ENCODE results near the gene RGL2. TPM values are rescaled to one million over a fixed set of nuclear protein-coding genes. Genes with fewer than 3 reads are reported as not detected.

Gene RGL2
- polyA plus RNA-seq, 1 of the 3 experiments (the other 2 are of a cell fraction): 59.4 TPM

DNA sequence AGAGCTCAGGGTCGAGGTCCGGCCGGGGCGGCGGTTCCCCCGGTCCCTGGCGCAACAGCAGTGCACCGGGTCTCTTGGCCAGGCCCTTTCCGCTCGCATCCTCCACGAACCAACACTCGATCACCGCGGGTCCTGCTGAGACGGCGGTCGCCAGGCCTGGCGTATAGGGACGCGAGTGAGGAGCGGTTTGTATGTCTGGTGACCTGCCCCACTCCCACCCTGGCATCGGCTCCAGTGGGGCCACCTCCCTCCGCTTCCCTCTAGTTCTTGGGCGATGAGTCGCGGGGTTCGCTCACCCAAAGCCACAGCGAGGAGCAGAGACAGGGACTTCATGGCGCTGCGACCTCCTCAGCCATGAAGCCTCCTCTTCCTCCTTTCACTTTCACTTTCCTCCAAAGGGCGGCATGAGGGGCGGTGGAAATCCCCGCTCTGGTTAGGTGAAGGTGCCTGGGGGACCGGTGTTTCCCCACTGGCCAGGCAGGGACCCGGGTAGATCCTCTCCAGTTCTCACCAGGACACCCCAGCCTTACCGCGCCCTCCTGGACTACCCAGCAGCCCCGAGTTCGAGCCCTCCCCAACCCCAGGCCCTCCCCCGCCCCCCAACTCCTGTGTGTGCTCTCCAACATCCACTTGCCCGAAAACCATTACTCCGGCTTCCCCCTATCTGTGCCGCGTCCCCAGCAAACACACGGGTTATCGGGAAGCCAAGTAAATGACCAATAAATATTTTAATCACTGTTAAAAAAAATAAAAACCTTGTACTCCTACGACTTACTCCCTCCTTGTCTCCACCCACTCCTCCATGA lies 15.2 kb upstream of the RGL2 start, which contains the start of gene TAPBP (continued):
- TF ChIP-seq, protein P1, sequence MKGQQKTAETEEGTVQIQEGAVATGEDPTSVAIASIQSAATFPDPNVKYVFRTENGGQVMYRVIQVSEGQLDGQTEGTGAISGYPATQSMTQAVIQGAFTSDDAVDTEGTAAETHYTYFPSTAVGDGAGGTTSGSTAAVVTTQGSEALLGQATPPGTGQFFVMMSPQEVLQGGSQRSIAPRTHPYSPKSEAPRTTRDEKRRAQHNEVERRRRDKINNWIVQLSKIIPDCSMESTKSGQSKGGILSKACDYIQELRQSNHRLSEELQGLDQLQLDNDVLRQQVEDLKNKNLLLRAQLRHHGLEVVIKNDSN (IDR thresholded peaks at IDR 0.05; ENCODE audit: borderline replicate concordance, low read depth): no peak
- TF ChIP-seq POLR2AphosphoS5 (IDR thresholded peaks at IDR 0.05; ENCODE audit: low read depth, low read length): peak; percentile 47; the same call in 1 of the 2 replicates
- TF ChIP-seq MXI1 (IDR thresholded peaks at IDR 0.05; ENCODE audit: low read depth, low read length): 0 out of 2 replicates have a peak, but pooled peaks have one; percentile 5
- TF ChIP-seq RCOR1 (IDR thresholded peaks at IDR 0.05; ENCODE audit: low read length): no peak
- TF ChIP-seq YY1 (IDR thresholded peaks at IDR 0.05; ENCODE audit: low read depth): no peak; the same call in 1 of the 2 replicates

DNA sequence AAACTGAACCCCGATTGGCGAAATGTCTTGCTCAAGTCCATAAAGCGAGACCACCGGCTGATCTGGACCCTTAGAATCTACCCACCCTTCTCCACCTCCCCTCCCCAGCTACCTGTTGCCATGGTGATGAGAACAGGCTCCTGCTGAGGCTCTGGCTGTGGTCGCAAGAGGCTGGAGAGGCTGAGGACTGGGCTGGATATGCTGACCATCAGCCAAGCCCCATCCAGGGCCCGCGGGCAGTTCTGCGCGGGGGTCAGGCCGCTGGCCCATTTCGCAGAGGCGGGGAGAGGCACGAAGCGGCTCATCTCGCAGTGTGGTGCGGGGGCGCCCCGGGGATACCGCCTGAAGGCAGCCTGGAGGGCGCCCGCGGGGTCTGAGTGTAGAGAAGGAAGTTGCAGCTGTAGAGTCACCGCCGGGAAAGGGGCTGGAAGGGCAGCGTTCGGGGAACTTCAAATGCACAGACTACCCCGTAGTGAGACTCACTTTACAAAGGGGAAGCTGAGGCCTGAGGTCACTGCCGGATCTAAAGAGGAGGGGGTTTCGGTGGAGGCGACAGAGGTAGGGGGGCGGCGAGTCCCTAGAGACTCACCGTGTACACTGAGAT lies 14.5 kb upstream of the RGL2 start:
- H3F3A ChIP-seq (replicated peaks; ENCODE audit: insufficient read depth): peaks cover 10% of the 10 kb centered on the region
- no peaks in the 10 kb centered on the region for H3K9me3 ChIP-seq
- H3K36me3 ChIP-seq (replicated peaks in 1 of 2; ENCODE audit: control insufficient read depth in 1 of 2, insufficient read depth in 2 of 2, low read length in 1 of 2): peaks cover 0 to 24% of the 10 kb centered on the region in 2 experiments
- H3K4me3 ChIP-seq (ENCODE audit: low read depth in 2 of 2, low read length in 1 of 2): peak overlapping the region; percentile 76 to 94
- peak overlapping the region; percentile 100 for H3K4me2 ChIP-seq
- peaks cover under 1 to 24% of the 10 kb centered on the region in 2 experiments; a peak in 1 of 4 replicates for H3K4me1 ChIP-seq (ENCODE audit: control insufficient read depth in 1 of 2, insufficient read depth in 2 of 2, low read depth in 1 of 2, low read length in 1 of 2)
- H4K20me1 ChIP-seq (ENCODE audit: insufficient read depth): peaks cover 8% of the 10 kb centered on the region; the same call in 1 of the 2 replicates
- H3K79me2 ChIP-seq (ENCODE audit: insufficient read depth): peaks cover 69% of the 10 kb centered on the region
- ChIA-PET CTCF (interaction anchor here (0.6 to 3.5 kb wide), 6 partner anchors 14 to 74 kb away, joined by 3 to 26 read pairs (median 8); partner anchors contain the start of genes B3GALT4 and RGL2), POLR2A (interaction anchor here (0.6 to 2.2 kb wide), 8 partner anchors 9 to 118 kb away, joined by 3 to 14 read pairs (median 4); partner anchors contain the start of genes RGL2, RPS18 and VPS52)
- H3K9me2 ChIP-seq: no peaks in the 10 kb centered on the region
- peak overlapping the region; percentile 89 to 94 for H3K27ac ChIP-seq (ENCODE audit: low read depth in 2 of 2, low read length in 1 of 2)
- H3K27me3 ChIP-seq (ENCODE audit: insufficient read depth): no peaks in the 10 kb centered on the region
- H3K9ac ChIP-seq: peak overlapping the region; percentile 96
- 5% methylated on average over 17 of the region's 33 CpGs for WGBS (ENCODE audit: low lambda C conversion rate)
- DNase-seq: peak; percentile 79
- peak overlapping the region; percentile 64 for H2AFZ ChIP-seq (ENCODE audit: low read depth)
- TF ChIP-seq SIN3A (IDR thresholded peaks at IDR 0.05; ENCODE audit: borderline replicate concordance, low read depth, low read length): peak; percentile 17; the same call in 1 of the 2 replicates
- TF ChIP-seq, protein P2, sequence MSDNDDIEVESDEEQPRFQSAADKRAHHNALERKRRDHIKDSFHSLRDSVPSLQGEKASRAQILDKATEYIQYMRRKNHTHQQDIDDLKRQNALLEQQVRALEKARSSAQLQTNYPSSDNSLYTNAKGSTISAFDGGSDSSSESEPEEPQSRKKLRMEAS (IDR thresholded peaks at IDR 0.05; ENCODE audit: low read depth): 0 out of 2 replicates have a peak, but pooled peaks have one; percentile 15
- TF ChIP-seq RCOR1 (IDR thresholded peaks at IDR 0.05; ENCODE audit: low read length): no peak

DNA sequence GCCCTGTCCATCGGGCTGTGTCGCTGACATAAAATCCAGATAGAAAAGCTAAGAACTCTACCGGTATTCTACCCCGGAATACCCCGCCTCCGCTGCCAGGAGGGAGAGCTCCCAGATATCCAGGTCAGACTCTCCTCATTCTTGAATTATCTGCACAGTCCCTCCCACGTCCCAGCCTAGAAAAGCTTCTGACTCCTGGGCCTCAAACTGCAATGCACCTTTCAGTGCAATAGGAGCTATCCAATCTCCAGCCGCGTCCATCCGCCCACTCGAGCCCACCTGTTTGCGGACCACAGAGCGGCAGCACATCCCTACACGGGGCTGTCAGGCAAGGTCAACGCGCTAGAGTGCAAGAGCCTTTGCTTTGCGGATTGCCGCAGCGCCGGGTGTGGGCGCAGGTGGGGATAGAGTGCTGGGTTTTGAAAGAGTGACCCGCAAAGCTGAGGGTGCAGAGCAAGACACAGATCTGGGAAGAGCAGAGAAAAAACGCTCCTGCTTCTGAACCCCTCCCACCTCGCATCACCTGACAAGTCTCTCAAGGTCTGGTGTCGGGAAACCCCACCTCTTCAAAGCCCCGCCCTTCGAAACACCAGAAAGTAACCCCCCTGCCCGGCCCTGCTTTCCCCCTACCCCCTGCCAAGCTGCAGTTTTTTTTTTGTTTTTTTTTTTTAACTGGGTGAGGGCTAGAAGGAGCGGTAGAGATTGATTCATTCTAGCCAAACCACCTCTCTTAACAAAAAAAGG lies 13.8 kb upstream of the RGL2 start:
- peak overlapping the region; percentile 64; the same call in 1 of the 2 replicates for H2AFZ ChIP-seq (ENCODE audit: low read depth)
- DNase-seq: peak; percentile 75
- TF ChIP-seq TAF1 (IDR thresholded peaks at IDR 0.05; ENCODE audit: borderline replicate concordance, low read depth, low read length): no peak
- no peak for TF ChIP-seq FOSL2 (IDR thresholded peaks at IDR 0.05; ENCODE audit: borderline replicate concordance, low read depth)
- TF ChIP-seq MXI1 (IDR thresholded peaks at IDR 0.05; ENCODE audit: low read depth, low read length): peak; percentile 23; the same call in 1 of the 2 replicates
- TF ChIP-seq RAD21 (IDR thresholded peaks at IDR 0.05; ENCODE audit: low read length): 0 out of 2 replicates have a peak, but pooled peaks have one; percentile 11
- TF ChIP-seq, protein P1 (IDR thresholded peaks at IDR 0.05; ENCODE audit: borderline replicate concordance, low read depth): peak; percentile 80; the same call in 1 of the 2 replicates
- TF ChIP-seq RFX5 (IDR thresholded peaks at IDR 0.05; ENCODE audit: low read length): no peak
- H3K36me3 ChIP-seq (replicated peaks in 1 of 2; ENCODE audit: control insufficient read depth in 1 of 2, insufficient read depth in 2 of 2, low read length in 1 of 2): peaks cover 0 to 27% of the 10 kb centered on the region in 2 experiments
- H3K4me1 ChIP-seq (ENCODE audit: control insufficient read depth in 1 of 2, insufficient read depth in 2 of 2, low read depth in 1 of 2, low read length in 1 of 2): peaks cover 0 to 23% of the 10 kb centered on the region in 2 experiments; a peak in 1 of 4 replicates
- peak overlapping the region; percentile 89 to 94 for H3K27ac ChIP-seq (ENCODE audit: low read depth in 2 of 2, low read length in 1 of 2)
- POLR2A ChIA-PET: interaction anchor here (0.7 to 2.2 kb wide), 7 partner anchors 8 to 118 kb away, joined by 3 to 14 read pairs (median 4); partner anchors contain the start of genes RGL2, RPS18 and VPS52
- no peaks in the 10 kb centered on the region for H3K27me3 ChIP-seq (ENCODE audit: insufficient read depth)
- peak overlapping the region; percentile 76 to 94 for H3K4me3 ChIP-seq (ENCODE audit: low read depth in 2 of 2, low read length in 1 of 2)
- peaks cover 5% of the 10 kb centered on the region for H3F3A ChIP-seq (replicated peaks; ENCODE audit: insufficient read depth)
- peaks cover 8% of the 10 kb centered on the region; the same call in 1 of the 2 replicates for H4K20me1 ChIP-seq (ENCODE audit: insufficient read depth)
- CTCF ChIA-PET: interaction anchor here (0.6 to 3.5 kb wide), 8 partner anchors 13 to 104 kb away, joined by 3 to 26 read pairs (median 5); partner anchors contain the start of genes B3GALT4, RGL2 and RING1
- 21% methylated on average over 27 of the region's 29 CpGs for WGBS (ENCODE audit: low lambda C conversion rate)
- peak overlapping the region; percentile 96 for H3K9ac ChIP-seq
- no peaks in the 10 kb centered on the region for H3K9me2 ChIP-seq
- peak overlapping the region; percentile 100 for H3K4me2 ChIP-seq
- no peaks in the 10 kb centered on the region for H3K9me3 ChIP-seq
- peaks cover 74% of the 10 kb centered on the region for H3K79me2 ChIP-seq (ENCODE audit: insufficient read depth)
